ENCODE data around the gene SPATA21. TPM values are rescaled to one million over a fixed set of nuclear protein-coding genes. Genes with fewer than 3 reads are reported as not detected.

SPATA21 gene
- polyA plus RNA-seq, 6 donors from 2014 or later: not detected

GRCh38 chr1:16354619-16355018 lies 82.6 kb downstream of the SPATA21 start:
- Mint-ChIP-seq H3K4me3 (peak overlapping the region in 4 of 8 donors; percentile 30 to 69 (median 55)), H3K36me3 (no peaks in the 10 kb centered on the region), H3K27ac (peak overlapping the region in 1 of 6 donors; percentile 70)

GRCh38 chr1:16352842-16353535 lies 84.2 kb downstream of the SPATA21 start:
- H3K27ac Mint-ChIP-seq: peak overlapping the region; percentile 92 to 98 (median 94)
- DNase-seq: peak; percentile 13
- ATAC-seq (ENCODE audit: low read depth in 2 of 2): no peak
- H3K4me1 Mint-ChIP-seq: peaks cover 11 to 39% (median 20%) of the 10 kb centered on the region in 3 donors
- H3K4me3 Mint-ChIP-seq: peak overlapping the region; percentile 84 to 98 (median 95)
- no peaks in the 10 kb centered on the region for H3K27me3 Mint-ChIP-seq
- H3K9me3 Mint-ChIP-seq: no peaks in the 10 kb centered on the region
- H3K36me3 Mint-ChIP-seq: no peaks in the 10 kb centered on the region

More at GRCh38 chr1:16354619-16355018, 82.6 kb downstream of the SPATA21 start:
- no peak for ATAC-seq (ENCODE audit: low read depth in 2 of 2)
- no peaks in the 10 kb centered on the region for H3K9me3 Mint-ChIP-seq
- H3K4me1 Mint-ChIP-seq: peaks cover 11 to 33% (median 20%) of the 10 kb centered on the region in 3 donors
- no peaks in the 10 kb centered on the region for H3K27me3 Mint-ChIP-seq
- DNase-seq: no peak

- peak; percentile 95 for DNase-seq
- peak within 1 kb of the TSS; percentile 84 to 98 (median 95) for H3K4me3 Mint-ChIP-seq
- H3K4me1 Mint-ChIP-seq: peaks cover 11 to 44% (median 20%) of the 10 kb centered on the region in 3 donors
- peak; percentile 88 to 90 for ATAC-seq (ENCODE audit: low read depth in 2 of 2)
- H3K9me3 Mint-ChIP-seq: no peaks in the 10 kb centered on the region
- H3K36me3 Mint-ChIP-seq: no peaks in the 10 kb centered on the region
- H3K27me3 Mint-ChIP-seq: no peaks in the 10 kb centered on the region
- H3K27ac Mint-ChIP-seq: peak within 1 kb of the TSS; percentile 92 to 98 (median 95)
Observed at GRCh38 chr1:16351994-16352841, 85.0 kb downstream of the SPATA21 start, which contains the start of gene FBXO42. FBXO42 (minus strand) TSS chr1:16352480; CDS start chr1:16315418, 37,062 bp downstream.

- Mint-ChIP-seq H3K4me3 (peak overlapping the region; percentile 84 to 98 (median 95)), H3K36me3 (no peaks in the 10 kb centered on the region), H3K4me1 (peaks cover 11 to 44% (median 20%) of the 10 kb centered on the region in 3 donors)
Observed at GRCh38 chr1:16351456-16351993, 85.7 kb downstream of the SPATA21 start.

GRCh38 chr1:16349847-16350406 lies 87.3 kb downstream of the SPATA21 start:
- no peak for DNase-seq
- H3K9me3 Mint-ChIP-seq: no peaks in the 10 kb centered on the region
- peaks cover 15 to 51% (median 31%) of the 10 kb centered on the region in 3 donors for H3K4me1 Mint-ChIP-seq
- H3K4me3 Mint-ChIP-seq: peak overlapping the region in 4 of 8 donors; percentile 34 to 98 (median 92)
- no peaks in the 10 kb centered on the region for H3K36me3 Mint-ChIP-seq
- no peak for ATAC-seq (ENCODE audit: low read depth in 2 of 2)
- peak overlapping the region in 1 of 6 donors; percentile 56 for H3K27ac Mint-ChIP-seq
- no peaks in the 10 kb centered on the region for H3K27me3 Mint-ChIP-seq

More at GRCh38 chr1:16351456-16351993, 85.7 kb downstream of the SPATA21 start:
- H3K27me3 Mint-ChIP-seq: no peaks in the 10 kb centered on the region
- peak overlapping the region; percentile 92 to 98 (median 94) for H3K27ac Mint-ChIP-seq
- ATAC-seq (ENCODE audit: low read depth in 2 of 2): no peak
- DNase-seq: no peak
- H3K9me3 Mint-ChIP-seq: no peaks in the 10 kb centered on the region

Other genes starting within 250 kb of the SPATA21 start
- 10 to 100 TPM in 2 of 6 donors, 1 to 10 TPM in 4; 7.0 to 10.8 (median 8.1) TPM for gene ARHGEF19, start 224.8 kb downstream of the SPATA21 start, polyA plus RNA-seq (ENCODE audit: low read depth in 6 of 6)
- 1 to 10 TPM; 2.3 to 6.3 (median 3.7) TPM for gene CPLANE2, start 200.2 kb downstream of the SPATA21 start, polyA plus RNA-seq (ENCODE audit: low read depth in 6 of 6)
- gene FBXO42, start 84.9 kb downstream of the SPATA21 start, polyA plus RNA-seq (ENCODE audit: low read depth in 6 of 6): 10 to 100 TPM; 17.9 to 33.5 (median 21.9) TPM
- 10 to 100 TPM; 41.1 to 59.6 (median 50.9) TPM for gene SZRD1, start 70.2 kb downstream of the SPATA21 start, polyA plus RNA-seq (ENCODE audit: low read depth in 6 of 6)
- gene NECAP2, start 3.3 kb upstream of the SPATA21 start, polyA plus RNA-seq (ENCODE audit: low read depth in 6 of 6): 100 to 1,000 TPM; 103 to 152 (median 134) TPM
- gene RNU1-1, start 76.9 kb upstream of the SPATA21 start, polyA plus RNA-seq (ENCODE audit: low read depth in 6 of 6): 10 to 100 TPM in 4 of 6 donors, not detected in 2; 27.4 to 56.9 (median 45.9) TPM
- gene NBPF1, start 176.1 kb upstream of the SPATA21 start, polyA plus RNA-seq (ENCODE audit: low read depth in 6 of 6): 10 to 100 TPM in 4 of 6 donors, 1 to 10 TPM in 2; 7.1 to 17.3 (median 13.8) TPM
- 10 to 100 TPM in 4 of 6 donors, not detected in 2; 27.4 to 56.9 (median 45.9) TPM for gene RNU1-3, start 229.5 kb upstream of the SPATA21 start, polyA plus RNA-seq (ENCODE audit: low read depth in 6 of 6)